ENCODE results near the gene PGLYRP2.

- TF ChIP-seq SUZ12 (IDR thresholded peaks at IDR 0.05), result no peak
- no peak for TF ChIP-seq SP1 (IDR thresholded peaks at IDR 0.05)
- TF ChIP-seq TARDBP (IDR thresholded peaks at IDR 0.05), result no peak
- no peak for TF ChIP-seq FOXM1 (IDR thresholded peaks at IDR 0.05; ENCODE audit: borderline replicate concordance)
- TF ChIP-seq HDGF (IDR thresholded peaks at IDR 0.05; ENCODE audit: borderline replicate concordance), result no peak
Observed at GRCh38 chr19:15475611-15476010, 3.7 kb downstream of the PGLYRP2 start.

Data from HEK293T (cell line).